Activated CD4-positive, alpha-beta T cell treated with anti-CD3 and anti-CD28 coated beads, Interleukin-2, amount 50 U/mL, for 4 hours (primary cell): ENCODE data around the gene AP2A2.
A peak's percentile ranks its signal among the peaks of the same experiment; 100 is the strongest.

Experiments
- DNase-seq, 2 experiments: peaks; one replicate each; pipeline ENCODE4 v3.0.0-alpha.2; 2020

The AP2A2 gene

GRCh38 chr11:899724-900123, 25.9 kb upstream of the AP2A2 start:
- DNase-seq, result no peak

GRCh38 chr11:900545-900944, 25.1 kb upstream of the AP2A2 start:
- DNase-seq, result no peak

DNA sequence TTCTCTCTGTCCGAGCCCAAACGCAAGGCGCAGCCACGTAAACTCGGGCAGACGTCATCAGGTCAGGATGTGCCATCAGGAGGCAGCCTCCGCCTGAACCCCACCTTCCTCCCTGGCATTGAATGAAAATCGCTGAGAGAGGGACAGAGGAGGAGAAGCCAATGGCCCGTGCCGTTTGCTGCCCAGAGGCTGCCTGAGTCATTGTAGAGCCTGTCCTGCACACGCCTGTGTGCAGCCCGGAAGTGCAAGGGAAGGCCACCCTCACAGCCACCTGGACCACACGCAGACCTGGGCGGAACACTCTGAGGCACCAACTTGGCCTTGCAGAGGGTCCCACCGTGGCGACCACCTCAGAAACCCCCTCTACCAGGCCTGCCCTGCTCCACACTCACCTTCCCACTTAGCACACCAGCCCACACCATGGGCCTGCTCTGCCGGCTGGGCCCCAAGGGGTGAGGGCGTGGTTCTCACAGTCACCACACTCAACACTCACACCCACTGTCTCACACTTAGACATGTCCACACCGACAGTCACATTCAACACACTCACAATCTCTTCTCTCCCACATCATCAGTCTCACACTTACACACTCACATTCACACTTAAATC, 24.1 kb upstream of the AP2A2 start:
- DNase-seq, result no peak

DNA sequence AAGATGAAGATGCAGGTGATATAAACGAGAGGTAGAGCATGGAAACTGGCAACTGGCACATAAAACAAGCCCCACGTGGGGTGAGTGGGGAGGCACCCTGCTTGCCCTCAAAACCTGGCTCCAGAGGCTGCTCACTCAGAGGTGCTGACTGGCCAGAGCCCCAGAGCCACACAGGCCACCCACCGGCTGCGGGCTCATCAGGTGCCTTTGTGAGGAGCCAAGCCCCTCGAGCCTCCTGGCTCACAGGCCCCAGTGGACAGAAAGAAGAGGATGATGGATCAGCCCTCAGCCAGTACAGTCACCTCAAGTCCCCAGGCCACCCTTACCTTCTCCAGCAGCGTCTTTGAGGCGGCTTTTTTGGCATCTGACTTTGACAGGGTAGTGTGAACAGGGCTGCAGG, 21.3 kb upstream of the AP2A2 start:
- DNase-seq, result no peak

DNA sequence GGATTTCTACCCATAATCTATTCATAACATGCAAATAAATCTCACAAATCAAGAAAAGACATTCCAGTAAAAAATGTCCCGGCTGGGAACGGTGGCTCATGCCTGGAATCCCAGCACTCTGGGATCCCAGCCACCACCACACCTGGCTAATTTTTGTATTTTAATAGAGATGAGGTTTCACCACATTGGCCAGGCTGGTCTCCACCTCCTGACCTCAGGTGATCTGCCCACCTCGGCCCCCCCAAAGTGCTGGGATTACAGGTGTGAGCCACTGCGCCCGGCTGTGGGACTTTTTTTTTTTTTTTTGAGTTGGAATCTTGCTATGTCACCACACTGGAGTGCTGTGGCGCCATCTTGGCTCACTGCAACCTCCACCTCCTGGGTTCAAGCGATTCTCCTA, 19.7 kb upstream of the AP2A2 start:
- DNase-seq, result no peak

- DNase-seq, result no peak
These were observed 18.0 kb upstream of the AP2A2 start for GRCh38 chr11:907668-908067.

- no peak for DNase-seq
These were observed 17.4 kb upstream of the AP2A2 start for GRCh38 chr11:908273-908672.

- DNase-seq, result no peak
These were observed 16.3 kb upstream of the AP2A2 start for GRCh38 chr11:909406-909805.

DNA sequence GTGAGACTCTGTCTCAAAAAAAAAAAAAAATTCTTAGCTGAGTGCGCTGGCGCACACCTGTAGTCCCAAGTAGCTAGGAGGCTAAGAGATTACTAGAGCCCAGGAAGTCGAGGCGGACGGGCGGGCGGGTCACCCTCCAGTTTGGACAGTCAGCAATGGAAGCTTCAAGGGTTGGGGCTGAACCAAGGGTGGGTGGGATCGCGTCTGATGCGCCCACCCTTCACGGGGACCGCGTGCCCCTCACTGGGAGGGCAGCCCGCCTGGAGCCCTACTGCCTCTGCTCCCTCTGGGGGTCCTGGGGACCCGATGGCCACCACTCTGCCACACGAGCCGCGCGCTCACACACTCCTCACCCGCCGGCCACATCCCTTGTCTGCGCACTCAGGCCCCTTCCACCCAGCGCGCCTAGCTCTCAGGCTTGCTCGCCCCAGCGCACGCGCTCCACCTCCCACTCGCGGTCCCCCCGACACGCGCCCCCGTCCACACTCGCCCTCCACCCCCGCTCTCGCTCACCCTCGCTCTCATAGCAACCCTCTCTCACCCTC, 15.6 kb upstream of the AP2A2 start:
- DNase-seq, result peak; percentile 49 to 66

- DNase-seq, result peak; percentile 69 to 72
These were observed 15.1 kb upstream of the AP2A2 start, which contains the start of gene CHID1 for GRCh38 chr11:910589-911030. Gene CHID1, minus strand, starts transcription at chr11:910810. Its CDS starts 5,994 bp downstream, at chr11:904816.

DNA sequence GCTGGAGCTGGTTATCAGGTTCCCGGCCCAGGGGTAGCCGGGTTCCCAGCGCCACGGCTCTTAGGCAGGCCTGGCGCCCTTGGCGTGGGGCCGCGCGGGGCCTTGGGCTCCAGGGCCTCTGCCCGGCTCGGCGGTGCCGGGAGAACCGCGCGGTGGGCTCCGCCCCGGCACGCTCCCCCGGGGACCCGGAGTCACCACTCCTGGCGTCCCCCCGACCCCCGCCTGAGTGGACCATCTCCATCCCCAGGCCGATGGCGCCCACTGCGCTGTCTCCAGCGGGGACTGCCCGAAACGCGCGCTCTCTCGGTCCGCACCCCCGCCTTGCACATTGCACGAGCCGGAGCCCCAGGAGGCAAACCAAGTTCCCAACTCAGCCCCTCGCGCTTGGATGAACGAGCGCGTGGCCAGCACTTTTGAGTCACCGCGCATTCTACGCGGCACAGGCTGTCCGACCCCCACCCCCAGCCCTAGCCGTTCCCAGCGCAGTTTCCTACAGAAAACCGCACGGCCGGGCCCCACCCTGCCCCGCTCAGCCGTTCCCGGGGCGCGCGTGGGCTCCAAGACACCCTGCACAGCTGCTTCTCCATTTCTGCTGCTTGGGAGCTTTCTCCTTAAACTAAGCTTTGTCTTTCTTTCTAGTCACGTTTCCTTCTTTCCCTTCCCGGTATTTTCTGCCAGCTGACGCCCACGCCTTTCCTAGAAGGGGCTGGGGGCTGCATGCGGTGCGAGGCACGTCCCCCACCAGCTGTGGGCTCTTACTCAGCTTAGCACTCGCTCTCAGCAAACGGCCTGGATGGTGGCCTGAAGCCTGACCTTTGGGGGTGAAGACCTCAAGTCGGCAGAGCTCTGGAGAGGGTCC, 14.4 kb upstream of the AP2A2 start:
- DNase-seq, result peak; percentile 20 to 24

DNA sequence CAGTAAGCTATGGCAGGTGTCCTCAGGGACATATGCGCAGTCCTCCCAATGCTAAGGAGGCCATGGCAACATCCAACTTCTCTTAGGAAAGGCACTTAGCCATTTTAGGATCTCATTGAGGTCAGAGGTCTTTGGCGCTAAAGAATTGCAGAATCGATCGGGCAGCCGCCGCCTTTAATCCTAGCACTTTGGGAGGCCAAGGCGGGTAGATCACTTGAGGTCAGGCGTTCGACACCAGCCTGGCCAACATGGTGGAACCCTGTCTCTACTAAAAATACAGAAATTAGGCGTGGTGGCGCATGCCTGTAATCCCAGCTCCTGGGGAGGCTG, 13.8 kb upstream of the AP2A2 start:
- DNase-seq, result no peak

DNA sequence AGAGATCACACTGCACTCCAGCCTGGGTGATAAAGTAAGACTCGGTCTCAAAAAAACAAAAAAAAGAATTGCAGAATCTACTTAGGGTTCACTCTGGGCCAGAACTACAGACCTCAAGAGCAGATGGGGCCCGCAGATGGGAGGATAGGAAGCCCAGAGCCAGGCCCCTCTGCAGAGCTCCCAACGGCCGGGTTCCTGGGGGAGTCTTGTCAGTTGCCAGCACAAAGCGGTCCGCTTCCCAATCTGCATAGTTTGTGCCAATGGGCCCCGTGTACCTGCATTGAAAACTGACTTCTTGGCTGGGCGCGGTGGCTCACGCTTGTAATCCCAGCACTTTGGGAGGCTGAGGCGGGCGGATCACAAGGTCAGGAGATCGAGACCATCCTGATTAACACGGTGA, 13.4 kb upstream of the AP2A2 start:
- DNase-seq, result no peak

DNA sequence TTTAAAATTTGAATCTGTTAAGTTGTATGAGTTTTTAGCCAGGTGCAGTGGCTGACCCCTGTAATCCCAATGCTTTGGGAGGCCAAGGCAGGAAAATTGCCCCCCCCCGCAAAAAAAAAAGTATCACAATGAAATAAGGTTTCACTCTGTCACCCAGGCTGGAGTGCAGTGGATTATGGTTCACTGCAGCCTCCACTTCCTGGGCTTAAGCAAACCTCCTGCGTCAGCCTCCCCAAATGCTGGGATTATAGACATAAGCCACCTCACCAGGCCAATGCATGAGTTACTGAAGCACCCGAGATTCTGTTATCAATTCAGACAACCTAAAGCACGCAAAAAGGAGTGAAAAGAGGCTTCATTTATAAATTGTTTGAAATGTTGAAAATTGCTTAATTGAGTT, 12.6 kb upstream of the AP2A2 start:
- DNase-seq, result no peak

- no peak for DNase-seq
These were observed 11.5 kb upstream of the AP2A2 start for GRCh38 chr11:914204-914603.

DNA sequence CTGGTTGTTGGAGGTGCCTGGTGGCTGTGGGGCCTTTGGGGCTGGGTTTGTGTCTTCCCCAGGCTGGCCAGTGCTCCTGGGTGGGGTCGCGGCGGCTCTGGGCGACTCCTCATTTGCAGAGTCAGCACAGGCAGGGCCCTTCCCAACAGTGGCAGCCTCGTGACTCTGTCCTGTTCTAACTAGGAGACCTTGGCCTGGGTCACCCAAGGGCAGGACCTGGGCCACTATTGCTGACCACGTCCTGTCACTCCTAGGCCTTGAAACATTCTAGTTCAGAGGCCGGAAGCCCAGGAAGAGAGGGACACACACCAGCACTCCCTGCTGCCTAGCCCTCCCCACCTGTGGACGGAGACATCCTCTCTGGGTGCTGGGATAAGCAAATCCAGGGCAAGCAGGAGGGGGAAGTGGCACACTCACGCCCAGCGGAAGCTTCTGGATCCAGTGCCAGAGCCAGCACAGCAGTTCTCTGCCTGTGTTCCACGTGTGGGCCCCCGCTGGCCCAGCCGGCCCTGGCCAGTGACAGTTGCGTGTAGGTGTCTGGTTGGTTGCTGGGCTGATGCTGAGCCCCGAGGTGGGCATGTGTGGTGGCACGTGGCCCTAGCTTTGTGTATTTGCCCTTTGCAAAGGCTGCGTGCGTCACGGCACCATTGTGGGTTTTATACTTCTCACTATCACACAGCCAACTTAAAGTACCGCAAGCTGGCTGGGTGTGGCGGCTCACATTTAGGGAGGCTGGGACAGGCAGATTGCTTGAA, 10.7 kb upstream of the AP2A2 start:
- DNase-seq, result no peak

- DNase-seq, result no peak
These were observed 8.2 kb upstream of the AP2A2 start for GRCh38 chr11:917426-917825.

DNA sequence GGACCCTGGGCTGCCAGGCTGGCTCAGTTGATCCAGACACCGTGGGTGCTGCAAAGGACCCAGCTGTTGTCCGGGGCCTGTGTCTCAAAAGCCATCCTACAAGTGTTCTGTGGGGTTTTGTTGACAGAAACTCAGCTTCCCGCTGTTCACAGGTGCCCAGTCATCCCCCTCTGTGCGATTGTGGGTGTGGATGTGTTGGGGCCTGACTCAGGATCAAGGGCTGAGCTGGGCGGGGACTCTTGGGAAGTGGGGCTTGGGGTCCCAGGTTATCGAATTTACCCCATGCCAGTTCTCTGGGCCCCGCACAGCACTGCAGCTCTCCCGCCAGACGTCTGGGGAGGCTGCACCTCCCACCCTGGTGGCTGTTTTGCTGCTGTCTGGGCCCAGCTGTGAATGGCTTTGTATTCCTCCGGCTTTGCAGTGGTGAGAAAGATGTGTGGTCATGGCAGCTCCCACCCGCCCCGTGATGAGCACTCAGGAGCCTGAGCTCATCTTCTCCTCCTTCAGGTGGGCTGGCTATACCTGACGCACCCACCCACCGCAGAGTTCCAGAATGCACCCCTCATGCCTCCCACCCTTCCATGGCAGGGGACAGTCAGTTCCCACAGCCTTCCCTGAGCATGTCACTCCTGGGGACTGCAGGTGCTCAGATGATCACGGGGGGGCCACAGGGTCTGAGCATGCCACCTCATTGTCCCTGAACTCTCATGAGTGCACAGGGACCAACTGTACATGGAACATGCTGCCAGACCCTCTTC, 3.6 kb upstream of the AP2A2 start:
- no peak for DNase-seq

- DNase-seq, result no peak
These were observed 1.8 kb upstream of the AP2A2 start for GRCh38 chr11:923691-924405.

DNA sequence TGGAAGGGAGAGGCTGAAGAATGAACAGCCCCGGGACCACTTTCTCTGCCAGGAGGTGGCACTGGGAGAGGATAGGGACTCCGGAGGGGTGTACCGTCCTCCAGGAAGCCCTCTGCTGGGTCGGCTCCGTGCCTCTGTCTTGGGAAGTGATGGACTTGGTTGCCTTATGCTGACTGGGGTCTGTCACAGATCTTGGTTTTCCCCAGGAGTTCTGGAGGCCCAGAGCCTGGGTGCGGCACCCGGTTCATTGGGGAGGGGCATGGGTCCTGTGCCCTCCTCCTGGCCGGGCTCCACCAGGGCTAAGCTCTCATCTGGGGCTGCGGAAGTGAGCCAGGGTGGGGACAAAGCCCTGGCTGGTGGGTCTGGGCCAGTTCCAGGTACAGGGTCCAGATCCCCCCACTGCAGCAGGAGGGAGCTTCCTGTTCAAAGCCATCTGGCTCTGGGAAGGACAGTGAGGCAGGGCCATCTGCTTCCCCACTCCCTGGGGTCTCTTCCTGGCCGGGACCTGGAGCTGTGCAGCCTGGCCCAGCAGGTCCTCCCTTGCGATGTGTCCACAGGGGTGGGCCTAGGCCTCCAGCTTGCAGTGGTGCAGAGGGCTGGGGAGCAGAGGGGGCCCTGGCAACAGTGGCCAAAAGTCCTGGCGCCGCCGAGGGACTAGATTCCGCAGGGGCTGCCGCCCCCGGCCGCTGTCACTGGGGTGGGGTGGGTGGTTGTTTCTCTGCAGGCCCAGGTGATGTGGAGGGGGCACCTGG, 1.1 kb upstream of the AP2A2 start:
- DNase-seq, result no peak

DNA sequence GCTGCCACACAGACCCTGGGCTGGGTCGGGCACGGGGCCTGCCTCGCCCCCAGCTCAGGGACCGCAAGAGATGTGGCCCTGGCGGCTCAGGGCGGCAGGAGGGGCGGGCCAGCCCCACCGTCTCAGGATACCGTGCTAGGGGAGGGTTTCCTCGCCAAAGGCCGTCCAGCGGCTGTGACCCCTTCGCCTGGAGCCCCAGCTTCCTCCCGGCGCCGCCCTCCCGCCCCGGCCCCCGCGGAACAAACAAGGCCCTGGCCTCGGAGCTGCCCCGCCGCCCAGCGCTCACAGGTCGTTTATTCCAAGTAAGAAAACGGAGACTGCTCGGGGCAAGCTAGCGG, 543 bp upstream of the AP2A2 start:
- DNase-seq, result no peak
